Measurements from ENCODE around the gene OGFOD3. TPM values are rescaled to one million over a fixed set of nuclear protein-coding genes. Genes with fewer than 3 reads are reported as not detected.

OGFOD3 gene
- total RNA-seq, 1 experiment from 2014 or later, result 53.6 TPM

GRCh38 chr17:82435601-82436583, 17.5 kb upstream of the OGFOD3 start:
- no TSS peak for BruUV-seq (replicated peaks)
- intact Hi-C loops (cut with micrococcal nuclease), result no loop called here
- H3K4me2 ChIP-seq (ENCODE audit: low read length), result no peak overlapping the region
- ATAC-seq (no peak), DNase-seq (ENCODE audit: low read depth, low spot score) (no peak)
- no peak overlapping the region for H3K4me3 ChIP-seq (replicated peaks in 1 of 2; ENCODE audit: low read depth in 1 of 2, low read length in 2 of 2)
- POLR2A ChIA-PET, result no interaction called here
- H3K9me2 ChIP-seq (ENCODE audit: insufficient read depth), result no peaks in the 10 kb centered on the region
- H3K4me1 ChIP-seq (ENCODE audit: control insufficient read depth in 1 of 2, insufficient read depth in 2 of 2, low read length in 2 of 2), result no peaks in the 10 kb centered on the region
- H3K27ac ChIP-seq (ENCODE audit: low read depth, low read length), result no peak overlapping the region
- CTCF ChIA-PET, result no interaction called here
- no peak for TF ChIP-seq REST (IDR thresholded peaks at IDR 0.05; ENCODE audit: low read depth)
- no peak for TF ChIP-seq FOSL1 (IDR thresholded peaks at IDR 0.05; ENCODE audit: low read depth)
- no peak for TF ChIP-seq ZBTB33 (IDR thresholded peaks at IDR 0.05; ENCODE audit: extremely low read depth, insufficient replicate concordance, low read length)
- TF ChIP-seq CBX3 (IDR thresholded peaks at IDR 0.05; ENCODE audit: low read depth), result no peak
- TF ChIP-seq SP1 (IDR thresholded peaks at IDR 0.05; ENCODE audit: low read depth), result no peak
- TF ChIP-seq POLR2A (IDR thresholded peaks at IDR 0.05; ENCODE audit: borderline replicate concordance, extremely low read depth, insufficient read depth, insufficient read length), result no peak
- no peak for TF ChIP-seq CTCF (IDR thresholded peaks at IDR 0.05 in 2 of 3, conservative IDR thresholded peaks at IDR 0.05 in 1 of 3; ENCODE audit: borderline replicate concordance in 1 of 3, insufficient read depth in 1 of 3, low read depth in 2 of 3, low read length in 2 of 3)
- TF ChIP-seq YY1 (IDR thresholded peaks at IDR 0.05; ENCODE audit: extremely low read depth, insufficient replicate concordance, low read depth, low read length), result no peak
- TF ChIP-seq ELF1 (IDR thresholded peaks at IDR 0.05; ENCODE audit: borderline replicate concordance, low read depth), result no peak
- TF ChIP-seq ZFX (IDR thresholded peaks at IDR 0.05), result no peak
- TF ChIP-seq CEBPB (IDR thresholded peaks at IDR 0.05; ENCODE audit: low read depth), result no peak
- TF ChIP-seq SRF (IDR thresholded peaks at IDR 0.05; ENCODE audit: low read depth), result no peak
- TF ChIP-seq POLR2AphosphoS5 (IDR thresholded peaks at IDR 0.05; ENCODE audit: low read depth, low read length), result no peak
- no peak overlapping the region for H3K9ac ChIP-seq (ENCODE audit: low read length)
- no peak overlapping the region for H2AFZ ChIP-seq (ENCODE audit: low read depth, low read length, poor library complexity, severe bottlenecking)
- no peaks in the 10 kb centered on the region for H3K79me2 ChIP-seq (ENCODE audit: insufficient read depth, low read length)
- H3K27me3 ChIP-seq (ENCODE audit: insufficient read depth, low read length), result no peaks in the 10 kb centered on the region
- 0 out of 4 replicates have a peak, but pooled peaks cover 0 to 2% of the 10 kb centered on the region in 2 experiments for H3K36me3 ChIP-seq (ENCODE audit: control insufficient read depth in 1 of 2, insufficient read depth in 2 of 2, low read length in 2 of 2)
- no peaks in the 10 kb centered on the region for H3K9me3 ChIP-seq (ENCODE audit: control insufficient read depth in 1 of 2, insufficient read depth in 1 of 2, low read depth in 1 of 2, low read length in 2 of 2)
- no peaks in the 10 kb centered on the region for H4K20me1 ChIP-seq (ENCODE audit: insufficient read depth)
- RAD21 ChIA-PET (ENCODE audit: low non-redundant PET in 1 of 2, low total read pairs in 2 of 2, uncharacterized antibody in 2 of 2, unreplicated experiment in 2 of 2), result no interaction called here

Measured in HCT116 (cell line).